ENCODE results near the gene NR2C2. TPM values are rescaled to one million over a fixed set of nuclear protein-coding genes. Genes with fewer than 3 reads are reported as not detected.

The NR2C2 gene
- polyA plus RNA-seq, 1 experiment: 17.9 TPM

DNA sequence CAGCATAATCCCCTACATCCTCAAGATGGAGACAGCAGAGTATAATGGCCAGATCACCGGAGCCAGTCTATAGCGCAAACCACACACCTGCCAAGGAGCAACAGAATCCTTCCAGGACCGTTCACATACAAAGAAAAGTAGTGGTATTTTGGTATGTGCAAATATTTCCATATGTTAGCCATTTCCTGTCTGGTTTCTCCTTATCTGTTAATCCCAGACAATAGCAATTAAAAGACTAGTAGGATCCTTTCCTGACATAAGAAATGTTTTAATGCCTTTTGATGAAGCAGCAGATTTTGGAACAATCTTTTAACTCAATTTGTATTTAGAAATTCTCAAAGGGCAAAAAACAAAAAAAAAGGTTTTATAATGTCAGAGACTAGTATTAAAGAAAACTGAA lies 95.6 kb downstream of the NR2C2 start:
- ChIA-PET CTCF (interaction anchor here (1.3 kb wide), 1 partner anchor 10 kb away, joined by 3 read pairs; no protein-coding TSS in a partner anchor), POLR2A (no interaction called here)
- no peak overlapping the region for H3K4me3 ChIP-seq (ENCODE audit: low read depth, low read length)
- DNase-seq (ENCODE audit: low read depth): no peak
- H3K27me3 ChIP-seq (ENCODE audit: control insufficient read depth, insufficient read depth, low read length): no peaks in the 10 kb centered on the region
- peaks cover 13% of the 10 kb centered on the region for H3K36me3 ChIP-seq (ENCODE audit: control insufficient read depth, insufficient read depth, low read length)
- TF ChIP-seq, protein P1, sequence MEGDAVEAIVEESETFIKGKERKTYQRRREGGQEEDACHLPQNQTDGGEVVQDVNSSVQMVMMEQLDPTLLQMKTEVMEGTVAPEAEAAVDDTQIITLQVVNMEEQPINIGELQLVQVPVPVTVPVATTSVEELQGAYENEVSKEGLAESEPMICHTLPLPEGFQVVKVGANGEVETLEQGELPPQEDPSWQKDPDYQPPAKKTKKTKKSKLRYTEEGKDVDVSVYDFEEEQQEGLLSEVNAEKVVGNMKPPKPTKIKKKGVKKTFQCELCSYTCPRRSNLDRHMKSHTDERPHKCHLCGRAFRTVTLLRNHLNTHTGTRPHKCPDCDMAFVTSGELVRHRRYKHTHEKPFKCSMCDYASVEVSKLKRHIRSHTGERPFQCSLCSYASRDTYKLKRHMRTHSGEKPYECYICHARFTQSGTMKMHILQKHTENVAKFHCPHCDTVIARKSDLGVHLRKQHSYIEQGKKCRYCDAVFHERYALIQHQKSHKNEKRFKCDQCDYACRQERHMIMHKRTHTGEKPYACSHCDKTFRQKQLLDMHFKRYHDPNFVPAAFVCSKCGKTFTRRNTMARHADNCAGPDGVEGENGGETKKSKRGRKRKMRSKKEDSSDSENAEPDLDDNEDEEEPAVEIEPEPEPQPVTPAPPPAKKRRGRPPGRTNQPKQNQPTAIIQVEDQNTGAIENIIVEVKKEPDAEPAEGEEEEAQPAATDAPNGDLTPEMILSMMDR (IDR thresholded peaks at IDR 0.05; ENCODE audit: insufficient read depth, low read depth, low read length): no peak

DNA sequence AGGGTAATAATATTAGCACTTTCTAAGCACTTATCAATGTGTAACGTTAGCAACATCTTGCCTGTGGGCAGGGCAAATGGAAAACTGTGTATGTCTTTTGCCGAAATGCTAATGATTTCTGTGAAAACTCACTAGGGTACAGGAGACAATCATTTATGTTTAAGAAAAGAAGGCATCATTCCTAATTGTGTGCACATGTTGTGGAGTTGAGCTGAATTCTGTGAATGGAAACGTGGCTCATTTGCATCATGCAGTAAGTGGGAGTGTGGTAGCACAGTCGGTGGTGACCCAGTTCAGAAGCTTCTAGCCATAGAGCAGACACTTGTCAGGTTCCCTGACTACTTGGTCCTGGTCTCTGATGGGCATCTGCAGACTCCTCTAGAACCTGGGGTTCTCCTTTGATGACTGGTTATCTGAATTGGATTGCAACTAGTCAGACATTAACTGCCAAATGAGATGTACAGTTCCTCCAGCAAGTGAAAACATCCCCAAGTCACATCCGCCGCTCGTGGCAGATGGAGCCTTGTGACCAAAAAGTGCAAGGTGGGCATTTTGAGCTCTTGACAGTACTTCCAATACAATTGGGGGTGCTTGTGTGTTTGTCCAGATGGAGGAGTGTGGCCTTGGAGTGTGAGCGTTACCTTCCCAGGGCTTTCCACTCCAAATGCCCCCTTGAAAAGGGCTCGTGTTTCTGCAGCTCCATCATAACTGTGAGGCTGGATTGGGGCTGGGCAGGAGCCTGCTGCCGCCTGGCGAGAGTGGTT lies 96.2 kb downstream of the NR2C2 start:
- ChIA-PET POLR2A (no interaction called here), CTCF (no interaction called here)
- H3K36me3 ChIP-seq (ENCODE audit: control insufficient read depth, insufficient read depth, low read length): peaks cover 13% of the 10 kb centered on the region
- H3K4me3 ChIP-seq (ENCODE audit: low read depth, low read length): no peak overlapping the region
- H3K27me3 ChIP-seq (ENCODE audit: control insufficient read depth, insufficient read depth, low read length): no peaks in the 10 kb centered on the region
- no peak for DNase-seq (ENCODE audit: low read depth)
- TF ChIP-seq, protein P1 (IDR thresholded peaks at IDR 0.05; ENCODE audit: insufficient read depth, low read depth, low read length): no peak

- Histone ChIP-seq H3K27me3 (ENCODE audit: control insufficient read depth, insufficient read depth, low read length) (no peaks in the 10 kb centered on the region), H3K4me3 (ENCODE audit: low read depth, low read length) (no peak overlapping the region), H3K36me3 (ENCODE audit: control insufficient read depth, insufficient read depth, low read length) (peaks cover 13% of the 10 kb centered on the region)
- ChIA-PET CTCF (interaction anchor here (1.1 kb wide), 1 partner anchor 123 kb away, joined by 3 read pairs; no protein-coding TSS in a partner anchor), POLR2A (interaction anchor here (0.8 kb wide), 1 partner anchor 21 kb away, joined by 3 read pairs; the partner anchor contains the start of gene MRPS25)
- no peak for DNase-seq (ENCODE audit: low read depth)
- TF ChIP-seq, protein P1 (IDR thresholded peaks at IDR 0.05; ENCODE audit: insufficient read depth, low read depth, low read length): no peak
Measured at GRCh38 chr3:15044326-15044725, 96.9 kb downstream of the NR2C2 start.

DNA sequence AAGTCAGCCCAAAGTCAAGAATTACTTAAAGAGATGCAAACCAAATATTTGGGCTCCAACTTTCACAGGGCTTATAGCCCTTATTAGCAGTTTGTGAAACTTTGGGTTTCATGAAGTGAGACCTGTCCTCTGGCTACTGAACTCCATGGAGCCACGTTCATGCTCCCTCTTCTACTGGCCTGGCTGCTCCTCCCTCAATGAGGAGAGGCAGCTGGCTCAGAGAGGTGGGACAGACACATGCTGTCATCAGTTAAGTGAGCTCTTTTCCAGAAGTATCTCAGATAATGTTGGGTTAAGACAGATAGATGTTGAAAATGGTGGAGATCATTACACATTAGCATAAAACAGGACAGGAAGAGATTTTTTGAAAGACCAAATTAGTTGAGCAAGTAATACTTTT lies 98.3 kb downstream of the NR2C2 start:
- CTCF ChIA-PET: interaction anchor here (0.6 kb wide), 1 partner anchor 1245 kb away, joined by 3 read pairs; no protein-coding TSS in a partner anchor
- TF ChIP-seq, protein P1 (IDR thresholded peaks at IDR 0.05; ENCODE audit: insufficient read depth, low read depth, low read length): no peak

GRCh38 chr3:15049584-15049983 lies 102.2 kb downstream of the NR2C2 start:
- POLR2A ChIA-PET: no interaction called here
- no peaks in the 10 kb centered on the region for H3K27me3 ChIP-seq (ENCODE audit: control insufficient read depth, insufficient read depth, low read length)
- CTCF ChIA-PET: interaction anchor here (0.8 kb wide), 1 partner anchor 12 kb away, joined by 3 read pairs; no protein-coding TSS in a partner anchor
- no peak overlapping the region for H3K4me3 ChIP-seq (ENCODE audit: low read depth, low read length)
- TF ChIP-seq, protein P1 (IDR thresholded peaks at IDR 0.05; ENCODE audit: insufficient read depth, low read depth, low read length): no peak
- peaks cover 25% of the 10 kb centered on the region for H3K36me3 ChIP-seq (ENCODE audit: control insufficient read depth, insufficient read depth, low read length)
- no peak for DNase-seq (ENCODE audit: low read depth)

More for the DNA sequence above, 98.3 kb downstream of the NR2C2 start:
- DNase-seq (ENCODE audit: low read depth): no peak
- peaks cover 14% of the 10 kb centered on the region for H3K36me3 ChIP-seq (ENCODE audit: control insufficient read depth, insufficient read depth, low read length)
- H3K4me3 ChIP-seq (ENCODE audit: low read depth, low read length): no peak overlapping the region
- no peaks in the 10 kb centered on the region for H3K27me3 ChIP-seq (ENCODE audit: control insufficient read depth, insufficient read depth, low read length)
- POLR2A ChIA-PET: no interaction called here
